Measurements from ENCODE around the gene SCYGR6.
"Not testable (repeated sequence)": the region's sequence is repeated elsewhere in the genome, so short reads cannot be mapped to it uniquely, and the experiment has no call there.

Gene SCYGR6, protein sequence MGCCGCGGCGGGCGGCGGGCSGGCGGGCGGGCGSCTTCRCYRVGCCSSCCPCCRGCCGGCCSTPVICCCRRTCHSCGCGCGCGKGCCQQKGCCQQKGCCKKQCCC

DNA sequence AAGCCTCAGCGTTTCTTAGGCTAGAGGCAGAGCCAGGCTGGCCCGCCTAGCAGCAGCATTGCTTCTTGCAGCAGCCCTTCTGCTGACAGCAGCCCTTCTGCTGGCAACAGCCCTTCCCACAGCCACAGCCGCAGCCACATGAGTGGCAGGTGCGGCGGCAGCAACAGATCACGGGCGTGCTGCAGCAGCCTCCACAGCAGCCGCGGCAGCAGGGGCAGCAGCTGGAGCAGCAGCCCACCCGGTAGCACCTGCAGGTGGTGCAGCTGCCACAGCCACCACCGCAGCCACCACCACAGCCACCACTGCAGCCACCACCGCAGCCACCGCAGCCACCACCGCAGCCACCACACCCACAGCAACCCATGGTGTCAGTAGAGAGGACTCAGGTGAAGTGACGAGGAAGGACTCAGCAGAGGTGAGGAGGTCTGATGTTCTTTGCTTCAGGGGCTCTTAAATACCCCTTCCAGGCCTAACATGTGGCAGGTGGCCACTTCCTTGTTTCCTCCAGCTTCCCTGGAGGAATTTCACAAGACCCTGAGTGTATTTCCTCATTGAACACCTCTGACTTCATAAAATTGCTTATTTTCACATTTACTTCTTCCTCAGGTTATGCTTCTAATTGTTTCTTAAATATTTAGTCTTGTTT, at the start of gene SCYGR6:
Gene SCYGR6, minus strand, starts transcription at position 364 of the 646 bp plus-strand sequence. Its CDS starts 0 bp downstream, at position 364.
- DNase-seq (ENCODE audit: low spot score): no peak

DNA sequence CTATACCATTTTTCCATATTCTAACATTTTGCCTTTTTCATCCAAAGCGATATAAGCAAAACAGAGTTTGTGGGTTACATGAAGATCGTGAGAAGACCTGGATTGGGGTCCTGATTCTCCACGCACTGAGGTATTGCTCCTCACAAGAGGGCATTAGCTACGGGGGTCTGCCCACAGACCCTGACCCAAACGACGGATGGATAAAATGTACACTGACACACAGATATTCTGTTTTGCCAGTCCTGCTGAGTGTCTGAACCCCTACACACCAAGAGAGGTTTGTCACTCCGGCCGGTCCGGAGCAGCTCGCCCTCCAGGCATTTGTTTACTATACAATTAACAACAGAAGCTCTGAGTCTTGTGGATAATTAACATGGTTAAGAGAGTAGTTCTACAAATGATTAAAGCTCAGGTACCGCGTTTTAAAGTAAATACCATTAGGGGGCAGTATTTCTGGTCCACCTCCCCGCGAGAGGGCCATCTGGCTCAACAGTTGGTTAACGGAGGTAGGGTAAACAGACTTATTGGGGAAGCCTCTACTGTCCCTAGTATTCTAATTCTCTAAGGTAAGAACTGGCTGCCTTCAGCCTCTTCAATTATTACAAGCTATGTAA, 49.6 kb upstream of the SCYGR6 start:
- DNase-seq (ENCODE audit: low spot score): no peak

DNA sequence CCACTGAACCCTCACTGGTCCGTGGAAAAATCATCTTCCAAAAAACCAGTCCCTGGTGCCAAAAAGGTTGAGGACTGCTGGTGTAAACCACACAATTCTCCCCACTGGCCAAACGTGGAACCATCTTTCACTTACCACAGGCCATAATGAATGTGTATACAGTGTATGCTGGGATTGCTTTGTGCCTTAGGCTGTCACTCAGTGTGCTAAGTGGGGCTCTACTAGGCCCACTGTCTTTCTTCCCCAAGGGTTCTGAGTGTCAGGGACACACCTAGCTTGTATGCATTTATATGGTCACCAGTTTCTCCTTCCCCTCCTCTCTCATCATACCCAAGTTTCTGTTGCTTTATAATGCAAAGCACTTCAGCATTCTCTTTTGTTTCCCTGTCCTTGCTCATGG, 48.4 kb upstream of the SCYGR6 start:
- no peak for DNase-seq (ENCODE audit: low spot score)

DNA sequence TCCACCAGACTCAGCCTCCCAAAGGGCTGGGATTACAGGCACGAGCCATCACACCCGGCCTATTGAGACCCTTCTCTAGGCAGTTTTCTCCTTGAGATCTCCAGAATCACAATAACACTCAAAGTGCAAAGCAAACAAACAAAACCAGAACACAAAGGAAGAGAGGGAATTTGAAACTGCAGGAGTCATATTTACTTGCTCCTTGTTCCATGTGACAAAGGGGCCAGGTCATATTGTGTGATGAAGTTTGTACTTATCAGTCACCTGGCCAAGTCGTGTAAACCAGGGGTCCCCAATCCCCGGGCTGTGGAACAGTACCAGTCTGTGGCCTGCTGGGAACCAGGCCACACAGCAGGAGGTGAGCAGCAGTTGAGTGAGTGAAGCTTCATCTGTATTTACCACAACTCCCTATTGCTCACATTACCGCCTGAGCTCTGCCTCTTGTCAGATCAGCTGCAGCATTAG, 47.7 kb upstream of the SCYGR6 start:
- DNase-seq (ENCODE audit: low spot score): no peak

DNA sequence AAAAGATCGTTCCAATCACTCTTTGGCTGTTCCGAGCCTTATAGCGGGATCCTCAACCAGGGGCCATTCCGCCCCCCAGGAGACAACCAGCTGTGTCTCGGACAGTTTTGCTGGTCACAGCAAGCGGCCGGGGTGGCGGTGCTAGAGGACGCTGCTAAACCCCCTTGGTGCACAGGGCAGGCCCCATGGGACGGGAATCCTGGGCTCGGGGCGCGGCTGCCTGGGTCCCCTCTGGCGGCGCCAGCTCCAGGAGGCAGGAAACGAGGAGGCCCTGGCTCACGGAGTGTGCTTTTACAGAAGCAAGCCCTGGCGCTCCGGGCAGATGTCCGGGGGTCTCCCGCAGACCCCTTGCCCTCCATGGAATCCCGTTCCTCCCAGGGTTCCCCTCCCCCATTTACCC, 43.3 kb upstream of the SCYGR6 start:
- no peak for DNase-seq (ENCODE audit: low spot score)

DNA sequence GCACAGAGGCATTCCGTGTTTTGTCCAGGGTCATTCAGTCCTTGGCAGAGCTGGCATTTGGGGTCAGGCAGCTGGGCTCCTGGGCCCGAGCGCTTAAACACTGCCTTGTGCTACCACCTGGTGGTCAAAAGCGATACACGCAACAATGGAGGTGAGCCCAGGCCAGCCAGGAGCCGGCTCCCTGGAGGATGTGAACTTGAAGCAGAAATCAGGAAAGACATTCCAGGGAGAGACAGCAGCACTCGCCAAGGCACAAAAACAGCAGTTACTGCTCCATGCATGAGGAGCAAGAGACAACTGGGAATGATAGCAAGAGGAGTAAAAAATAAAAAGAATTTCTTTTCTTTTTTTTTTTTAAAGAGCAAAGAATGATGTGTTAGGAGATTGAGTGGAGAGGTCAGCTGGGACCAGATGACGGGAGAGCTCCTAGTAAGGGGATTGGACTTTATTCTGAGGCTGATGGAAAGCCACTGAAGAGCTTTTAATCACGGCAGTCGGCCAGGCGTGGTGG, 41.9 kb upstream of the SCYGR6 start:
- DNase-seq (ENCODE audit: low spot score): peak; percentile 84

DNA sequence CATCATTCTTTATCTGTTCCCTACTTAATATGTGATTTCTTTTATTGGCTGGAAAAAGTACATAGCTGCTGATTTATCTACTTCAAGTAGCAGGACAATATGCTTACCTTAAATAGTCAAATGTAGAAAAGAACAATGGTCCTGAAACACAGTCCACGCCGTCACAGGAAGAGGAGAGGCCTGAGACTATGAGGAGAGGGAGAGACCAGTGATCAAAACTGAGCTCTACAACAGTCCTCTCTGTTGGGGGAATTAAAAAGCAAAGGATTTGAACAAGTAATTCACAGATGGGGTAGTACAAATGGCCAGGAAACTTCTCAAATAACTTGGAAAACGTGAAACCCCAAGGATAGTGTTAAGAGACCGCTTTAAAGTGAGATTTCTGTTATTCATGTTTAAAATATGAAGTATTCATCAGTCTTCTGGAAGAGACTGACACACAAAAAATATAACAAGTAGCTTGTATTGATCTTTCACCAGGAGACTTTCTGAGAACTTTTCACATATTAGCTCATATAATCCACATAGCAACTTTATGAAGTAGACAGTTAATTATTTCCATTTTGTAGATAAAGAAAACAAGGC, 41.3 kb upstream of the SCYGR6 start:
- DNase-seq (ENCODE audit: low spot score): no peak

DNA sequence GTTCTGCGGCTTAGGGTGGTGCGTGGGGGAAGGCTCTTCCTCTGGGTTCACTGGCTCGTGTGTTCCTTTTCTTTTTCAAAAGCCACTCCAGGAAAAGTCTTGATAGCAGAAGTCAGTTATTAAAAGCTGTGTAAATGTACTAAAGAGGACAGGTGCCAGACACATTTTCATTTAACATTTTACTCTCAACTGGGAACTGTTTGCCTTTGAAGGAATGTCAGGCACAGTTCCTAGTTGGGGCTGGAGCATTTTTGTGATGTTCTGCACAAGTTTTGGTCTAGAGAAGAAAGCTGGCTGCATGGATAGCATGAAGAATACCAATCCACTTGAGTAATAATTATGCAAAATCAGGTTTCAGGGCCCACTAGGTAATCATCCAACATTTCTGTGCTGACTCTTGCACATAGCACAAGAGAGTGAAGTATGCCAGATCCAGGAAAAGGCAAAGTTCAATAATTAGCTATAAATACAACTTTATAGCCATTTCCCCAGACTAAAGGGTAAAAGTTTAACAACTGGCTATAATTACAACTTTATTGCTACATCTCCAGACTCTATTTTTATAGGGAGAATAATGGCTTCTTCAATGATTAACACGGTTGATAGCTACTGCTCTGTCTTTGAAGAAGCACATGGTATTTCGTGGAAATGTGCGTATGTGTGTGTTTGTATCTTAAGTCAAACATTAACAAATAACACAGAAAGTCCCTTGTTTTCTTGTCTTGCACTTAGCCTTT, 37.4 kb upstream of the SCYGR6 start:
- no peak for DNase-seq (ENCODE audit: low spot score)

DNA sequence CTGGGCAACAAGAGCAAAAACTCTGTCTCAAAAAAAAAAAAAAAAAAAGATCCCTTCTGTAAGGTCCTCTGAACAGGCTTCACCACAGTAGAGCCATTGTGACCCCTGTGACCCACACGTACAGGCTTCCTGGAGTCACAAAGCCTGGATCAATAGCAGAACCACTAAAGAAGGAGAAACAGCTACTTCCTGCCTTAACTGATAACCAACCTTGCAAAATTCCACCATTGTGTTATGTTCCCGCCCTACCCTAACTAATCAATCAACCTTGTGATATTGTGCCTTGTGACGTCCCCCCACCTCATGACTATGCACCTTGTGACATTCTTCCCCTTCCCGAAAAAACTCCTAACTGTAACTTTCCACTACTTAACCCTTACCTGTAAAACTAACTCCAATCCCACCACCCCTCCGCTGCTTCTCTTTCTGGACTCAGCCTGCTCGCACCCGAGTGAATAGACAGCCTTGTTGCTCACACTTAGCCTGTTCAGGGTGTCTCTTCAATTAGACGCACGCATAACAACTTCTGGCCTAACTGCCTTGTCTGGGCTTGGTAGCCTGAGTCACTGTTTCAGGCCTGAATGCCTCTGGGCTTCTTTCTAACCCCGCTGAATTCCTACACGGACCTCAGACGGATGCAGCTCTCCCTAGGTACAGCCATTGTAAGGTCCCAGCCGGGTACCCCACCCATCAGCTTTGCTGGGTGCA, 35.0 kb upstream of the SCYGR6 start:
- DNase-seq (ENCODE audit: low spot score): no peak

DNA sequence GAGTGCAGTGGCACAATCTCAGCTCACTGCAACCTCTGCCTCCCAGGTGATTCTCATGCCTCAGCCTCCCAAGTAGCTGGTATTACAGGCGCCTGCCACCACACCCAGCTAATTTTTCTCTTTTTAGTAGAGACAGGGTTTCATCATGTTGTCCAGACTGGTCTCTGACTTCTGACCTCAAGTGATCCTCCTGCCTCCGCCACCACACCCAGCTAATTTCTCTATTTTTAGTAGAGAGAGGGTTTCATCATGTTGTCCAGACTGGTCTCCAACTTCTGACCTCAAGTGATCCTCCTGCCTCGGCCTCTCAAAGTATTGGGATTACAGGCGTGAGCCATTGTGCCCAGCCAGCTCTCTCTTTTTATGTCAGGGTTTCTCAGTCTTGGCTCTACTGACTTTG, 31.7 kb upstream of the SCYGR6 start:
- DNase-seq (ENCODE audit: low spot score): not testable (repeated sequence)

DNA sequence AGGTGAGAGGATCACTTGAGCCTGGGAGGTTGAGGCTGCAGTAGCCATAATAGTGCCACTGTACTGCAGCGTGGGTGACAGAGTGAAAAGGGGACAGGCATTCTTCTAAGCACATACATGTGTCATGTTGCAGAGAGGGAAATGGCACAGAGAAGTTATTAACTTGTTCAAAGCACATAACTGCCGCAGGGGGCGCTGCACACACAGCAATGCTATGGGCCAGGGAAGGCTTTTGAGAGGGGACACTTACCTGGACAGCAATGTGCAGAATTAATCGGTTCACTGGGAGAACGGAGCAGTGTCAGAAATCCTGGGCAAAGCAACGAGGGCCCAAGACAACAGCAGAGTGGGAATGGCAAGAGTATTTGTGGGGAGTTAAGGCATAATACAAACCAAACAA, 23.5 kb upstream of the SCYGR6 start:
- DNase-seq (ENCODE audit: low spot score): no peak

DNA sequence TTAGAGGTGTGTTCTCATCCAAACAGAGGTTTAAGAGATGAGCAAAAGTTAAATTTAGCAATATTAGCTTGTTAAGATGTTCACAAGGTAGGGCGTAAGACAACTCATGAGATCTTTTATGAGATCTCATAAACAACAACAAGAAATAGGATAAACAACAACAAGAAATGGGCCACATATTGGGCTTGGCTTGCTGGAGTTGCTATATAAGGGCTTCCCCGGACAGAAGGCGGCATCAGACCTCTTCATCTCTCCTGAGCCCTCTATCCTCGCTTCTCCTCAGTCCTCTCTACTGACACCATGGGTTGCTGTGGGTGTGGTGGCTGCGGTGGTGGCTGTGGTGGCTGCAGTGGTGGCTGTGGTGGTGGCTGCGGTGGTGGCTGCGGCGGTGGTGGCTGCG, 21.0 kb upstream of the SCYGR6 start, which contains the start of gene SCYGR8:
Gene SCYGR8, plus strand, starts transcription at position 301 of the 400 bp plus-strand sequence. Its CDS starts 0 bp downstream, at position 301.
- DNase-seq (ENCODE audit: low spot score): no peak

DNA sequence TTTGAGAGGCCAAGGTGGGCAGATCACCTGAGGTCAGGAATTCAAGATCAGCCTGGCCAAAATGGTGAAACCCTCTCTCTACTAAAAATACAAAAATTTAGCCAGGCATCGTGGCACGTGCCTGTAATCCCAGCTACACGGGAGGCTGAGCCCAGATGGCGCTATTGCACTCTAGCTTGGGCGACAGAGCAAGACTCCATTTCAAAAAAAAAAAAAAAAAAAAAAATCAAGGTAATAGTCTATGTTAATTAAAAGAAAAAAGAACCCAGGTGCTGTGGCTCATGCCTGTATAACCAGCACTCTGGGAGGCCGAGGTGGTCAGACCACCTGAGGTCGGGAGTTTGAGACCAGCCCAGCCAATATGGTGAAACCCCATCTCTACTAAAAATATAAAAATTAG, 16.1 kb upstream of the SCYGR6 start:
- not testable (repeated sequence) for DNase-seq (ENCODE audit: low spot score)

DNA sequence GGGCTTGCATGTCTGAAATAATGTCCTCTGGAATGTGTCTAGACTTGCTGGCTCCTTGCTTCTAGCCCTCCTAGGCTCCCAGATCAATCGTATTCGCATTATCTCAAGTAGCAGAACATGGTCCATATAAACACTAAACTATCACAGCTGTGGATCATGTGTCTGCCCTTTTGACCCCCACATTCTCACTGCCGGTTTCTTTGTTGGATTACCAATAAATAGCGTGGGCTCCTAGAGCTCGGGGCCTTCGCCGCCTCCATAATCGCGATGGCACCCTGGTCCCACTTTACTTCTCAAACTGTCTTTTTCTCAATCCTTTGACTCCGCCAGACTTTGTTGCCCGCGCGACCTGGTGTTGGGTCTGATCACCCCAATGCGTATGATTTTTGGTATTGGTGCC, 14.8 kb upstream of the SCYGR6 start:
- no peak for DNase-seq (ENCODE audit: low spot score)

DNA sequence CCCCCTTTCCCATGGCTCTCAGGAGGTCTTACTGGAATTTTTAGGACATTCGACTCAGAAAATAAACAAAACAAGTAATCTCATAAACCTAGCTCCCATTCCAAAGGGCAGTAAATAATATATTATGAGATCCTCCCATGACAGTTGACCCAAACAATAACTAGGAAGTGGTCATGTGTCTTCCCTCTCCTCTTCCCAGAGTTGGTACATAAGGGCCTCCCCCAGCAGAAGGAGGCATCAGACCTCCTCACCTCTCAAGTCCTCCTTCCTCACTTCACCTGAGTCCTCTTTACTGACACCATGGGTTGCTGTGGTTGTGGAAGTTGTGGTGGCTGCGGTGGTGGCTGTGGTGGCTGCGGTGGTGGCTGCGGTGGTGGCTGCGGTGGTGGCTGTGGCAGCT, 3.5 kb upstream of the SCYGR6 start, which contains the start of gene SCYGR7:
Gene SCYGR7, plus strand, starts transcription at position 301 of the 400 bp plus-strand sequence. Its CDS starts 0 bp downstream, at position 301.
- DNase-seq (ENCODE audit: low spot score): no peak

DNA sequence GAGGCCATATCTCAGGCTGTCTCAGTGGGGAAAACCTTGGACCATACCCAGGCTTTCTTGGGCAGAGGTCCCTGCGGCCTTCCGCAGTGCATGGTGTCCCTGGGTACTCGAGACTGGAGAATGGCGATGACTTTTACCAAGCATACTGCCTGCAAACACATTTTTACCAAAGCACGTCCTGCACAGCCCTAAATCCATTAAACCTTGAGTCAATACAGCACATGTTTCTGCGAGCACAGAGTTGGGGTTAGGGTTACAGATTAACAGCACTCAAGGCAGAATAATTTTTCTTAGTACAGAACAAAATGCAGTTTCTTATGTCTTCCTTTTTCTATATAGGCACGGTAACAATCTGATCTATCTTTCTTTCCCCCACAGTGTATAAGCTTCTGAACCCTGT, 1.7 kb downstream of the SCYGR6 start:
- DNase-seq (ENCODE audit: low spot score): not testable (repeated sequence)

DNA sequence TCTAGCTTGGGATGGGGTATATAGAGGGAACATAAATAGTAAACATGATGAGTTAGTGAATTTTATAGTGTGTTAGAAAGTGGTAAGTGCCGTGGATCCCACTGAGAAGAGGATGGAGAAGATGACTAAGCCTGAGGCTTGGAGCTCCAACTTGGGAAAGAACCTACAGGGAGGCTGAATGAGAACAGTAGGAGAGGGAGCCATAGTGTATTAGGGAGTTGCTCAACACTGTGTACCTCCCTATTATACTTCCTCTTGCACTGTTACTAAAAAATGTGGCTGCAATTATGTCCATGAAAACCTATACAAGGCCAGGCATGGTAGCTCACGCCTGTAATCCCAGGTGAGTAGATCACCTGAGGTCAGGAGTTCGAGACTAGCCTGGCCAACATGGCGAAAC, 3.9 kb downstream of the SCYGR6 start:
- DNase-seq (ENCODE audit: low spot score): no peak

DNA sequence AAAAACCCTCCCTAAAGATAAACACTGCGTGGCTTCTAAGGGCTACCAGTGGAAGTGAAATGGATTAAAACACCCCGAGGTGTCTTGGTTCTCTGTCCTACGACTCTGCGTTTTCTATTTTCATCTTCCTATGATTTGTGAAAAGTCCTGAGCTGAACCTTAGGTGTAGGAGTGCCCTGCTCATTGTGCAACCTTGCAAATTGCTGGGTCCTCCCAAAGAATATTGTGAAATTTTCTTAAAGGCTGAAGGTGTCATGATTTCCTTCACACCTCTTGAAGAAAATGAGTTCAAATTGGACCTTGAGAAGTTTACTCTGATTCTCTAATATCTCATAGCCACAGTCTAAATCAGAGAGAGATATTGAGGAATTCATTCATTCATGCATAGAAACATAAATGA, 4.9 kb downstream of the SCYGR6 start:
- DNase-seq (ENCODE audit: low spot score): no peak

DNA sequence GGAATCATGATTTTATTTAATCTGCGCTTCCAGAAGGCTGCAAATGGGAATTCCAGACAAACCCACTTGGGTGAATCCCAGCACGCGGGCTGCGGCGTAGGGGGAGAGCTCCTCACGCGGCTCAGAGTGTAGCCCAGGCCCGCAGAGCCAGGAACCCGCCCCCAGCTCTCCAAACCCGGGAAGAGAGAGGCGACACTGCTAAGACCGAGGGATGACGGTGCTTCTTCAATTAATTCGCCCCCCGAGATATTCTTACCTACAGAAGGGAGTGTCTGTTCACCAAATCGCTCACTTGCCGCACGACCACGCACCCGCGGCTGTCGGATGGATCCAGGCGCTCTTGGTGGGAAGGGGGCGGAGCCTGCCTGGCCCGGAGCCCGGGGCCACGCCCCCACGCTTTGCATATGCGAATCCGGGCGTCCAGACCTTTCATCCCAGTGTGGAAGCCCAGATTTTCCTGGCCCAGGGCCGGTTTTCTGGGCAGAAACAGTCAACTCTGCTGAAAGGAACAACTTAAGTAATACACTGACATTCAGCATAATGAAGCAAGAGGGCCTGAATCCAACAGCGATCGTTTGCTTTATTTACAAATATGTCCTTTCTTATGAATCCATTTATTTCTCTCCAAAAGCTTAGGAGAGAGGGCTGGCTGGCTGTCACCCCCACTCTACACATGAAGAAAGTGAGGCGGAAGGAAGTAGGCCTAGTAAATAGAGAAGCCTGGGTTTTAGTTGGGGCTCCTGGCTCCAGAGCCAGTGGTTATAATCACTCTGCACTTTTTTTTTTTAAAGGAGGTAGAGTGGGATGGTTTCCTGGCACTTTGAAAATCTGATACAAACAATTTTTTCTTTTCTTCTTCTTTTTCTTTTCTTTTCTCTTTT, 6.6 kb downstream of the SCYGR6 start, which contains the start of gene SLC19A3:
Gene SLC19A3, minus strand, starts transcription at position 342 of the 881 bp plus-strand sequence. CDS start 15,710 bp downstream, outside the sequence.
- DNase-seq (ENCODE audit: low spot score): peak; percentile 59

DNA sequence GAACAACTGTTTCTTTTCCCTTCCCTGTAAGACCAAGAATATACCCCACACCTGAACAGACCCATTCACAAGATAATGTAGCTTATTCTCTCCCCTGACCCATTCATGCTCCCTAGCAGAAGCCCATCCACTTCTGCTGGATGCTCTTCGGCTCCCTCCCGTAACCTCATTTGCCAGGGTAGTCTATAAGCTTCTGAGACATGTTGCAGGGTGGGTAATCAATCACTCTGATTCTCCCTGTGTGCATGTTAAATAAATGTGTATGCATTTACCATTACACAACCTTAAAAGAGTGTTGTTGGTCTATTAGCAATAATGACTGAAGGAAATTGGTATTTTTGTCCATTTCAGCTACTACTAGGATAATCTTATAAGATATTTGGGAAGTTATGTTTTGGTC, 8.1 kb downstream of the SCYGR6 start:
- DNase-seq (ENCODE audit: low spot score): no peak
